C1 segment of cervical spinal cord (tissue), 14 donors: Measurements from ENCODE around the gene ZNF124.
"Not testable (repeated sequence)": the region's sequence is repeated elsewhere in the genome, so short reads cannot be mapped to it uniquely, and the experiment has no call there.

ENCODE experiments used
- DNase-seq, 14 donors: peaks; one replicate each; lab custom pipeline; 2025; lab: John Stamatoyannopoulos, UW

The ZNF124 gene

DNA sequence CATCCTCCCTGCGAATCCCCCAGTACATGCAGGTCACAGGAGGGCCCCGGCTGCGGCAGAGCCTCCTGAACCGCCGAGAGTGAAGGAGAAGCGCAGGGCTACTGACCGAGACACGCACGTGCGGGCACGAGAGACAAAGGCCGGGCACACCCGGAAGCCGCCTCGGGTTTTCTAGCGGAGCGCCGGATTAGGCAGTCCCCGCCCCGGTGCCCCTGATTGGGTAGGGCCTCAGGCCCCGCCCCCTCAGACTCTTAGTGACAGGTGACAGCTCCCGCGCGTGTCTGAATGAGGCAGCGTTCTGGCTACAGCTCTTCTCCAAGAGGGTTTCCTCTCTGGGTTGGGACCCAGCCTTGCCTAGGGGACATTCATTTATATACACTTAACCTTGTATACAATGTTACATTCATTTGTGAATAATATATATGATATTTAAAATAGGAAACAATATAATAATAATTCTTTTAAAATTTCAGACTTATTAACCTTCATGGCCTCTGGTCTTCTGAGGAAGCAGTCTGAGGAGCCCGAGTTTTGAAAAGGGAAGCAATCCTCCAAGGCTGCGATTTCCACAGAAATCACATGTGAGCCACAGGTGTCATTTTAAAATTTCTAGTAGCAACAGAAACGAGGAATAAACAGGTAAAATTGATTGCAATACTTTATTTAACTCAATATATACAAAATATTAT, at the start of gene ZNF124:
ZNF124 (minus strand) TSS at position 146 of the 689 bp plus-strand sequence; CDS start at position 3, 143 bp downstream.
- DNase-seq: not testable (repeated sequence)

DNA sequence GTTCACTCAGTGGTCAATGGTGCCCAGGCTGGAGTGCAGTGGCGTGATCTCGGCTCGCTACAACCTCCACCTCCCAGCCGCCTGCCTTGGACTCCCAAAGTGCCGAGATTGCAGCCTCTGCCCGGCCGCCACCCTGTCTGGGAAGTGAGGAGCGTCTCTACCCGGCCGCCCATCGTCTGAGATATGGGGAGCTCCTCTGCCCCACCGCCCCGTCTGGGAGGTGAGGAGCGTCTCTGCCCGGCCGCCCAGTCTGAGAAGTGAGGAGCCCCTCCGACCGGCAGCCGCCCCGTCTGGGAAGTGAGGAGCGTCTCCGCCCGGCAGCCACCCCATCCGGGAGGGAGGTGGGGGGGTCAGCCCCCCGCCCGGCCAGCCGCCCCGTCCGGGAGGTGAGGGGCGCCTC, 48.5 kb upstream of the ZNF124 start:
- not testable (repeated sequence) for DNase-seq

GRCh38 chr1:247218121-247218651, 46.4 kb upstream of the ZNF124 start:
- no peak for DNase-seq

GRCh38 chr1:247216261-247216660, 44.4 kb upstream of the ZNF124 start:
- DNase-seq: no peak

- DNase-seq: no peak
Measured at GRCh38 chr1:247212627-247213617, 41.1 kb upstream of the ZNF124 start.

- DNase-seq: no peak
Measured at GRCh38 chr1:247212012-247212411, 40.2 kb upstream of the ZNF124 start.

DNA sequence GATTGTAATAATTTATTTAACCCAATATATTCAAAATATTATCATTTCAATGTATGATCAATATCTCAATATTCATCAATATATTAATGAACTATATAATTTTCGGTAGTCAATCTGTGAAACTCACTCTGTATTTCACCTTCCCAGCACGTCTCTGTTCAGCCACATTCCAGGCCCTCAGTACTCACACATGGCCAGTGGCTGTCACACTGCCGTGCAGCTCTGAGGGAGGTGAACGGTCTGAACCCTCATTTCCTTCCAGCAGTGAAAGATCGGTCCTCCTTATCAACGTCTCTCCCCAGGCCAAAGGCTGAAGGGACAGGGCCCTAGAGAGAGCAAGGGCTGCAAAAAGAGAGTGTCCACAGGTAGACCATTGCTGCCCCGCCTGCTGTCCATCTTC, 39.5 kb upstream of the ZNF124 start:
- no peak for DNase-seq

DNA sequence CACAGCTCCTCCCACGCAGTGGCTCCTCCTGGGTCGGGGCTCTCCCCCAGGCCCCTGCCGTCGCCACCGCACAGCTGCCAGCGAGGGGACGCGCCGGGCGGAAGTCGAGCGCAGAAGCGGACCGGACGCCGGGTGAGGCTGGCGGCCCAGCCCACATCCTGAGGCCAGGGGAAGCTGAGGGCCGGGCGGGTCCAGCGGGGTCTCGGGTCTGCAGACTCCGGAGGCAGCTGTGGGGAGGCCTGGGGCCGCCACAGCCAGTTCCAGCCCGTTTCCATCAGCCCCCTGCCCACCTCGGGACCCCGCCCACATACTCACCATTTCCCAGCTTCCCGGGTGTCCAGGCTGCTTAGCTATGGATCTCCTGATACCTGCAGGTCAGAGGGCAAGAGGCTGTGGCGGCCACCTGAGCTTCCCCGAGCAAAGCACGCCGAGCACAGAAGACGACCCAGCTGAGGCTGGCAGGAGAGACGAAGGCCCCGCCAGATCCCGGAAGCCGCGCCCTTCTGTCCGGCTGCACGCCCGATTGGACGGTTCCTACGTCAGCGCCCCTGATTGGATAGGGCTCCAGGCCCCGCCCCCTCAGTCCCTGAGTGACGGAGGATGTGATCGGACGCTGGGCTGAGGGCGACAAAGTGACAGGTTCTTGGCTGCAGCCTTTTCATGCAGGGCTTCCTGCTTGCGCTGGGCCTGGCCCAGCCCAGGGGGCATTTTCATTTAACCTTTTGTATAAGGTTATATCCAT, 38.7 kb upstream of the ZNF124 start:
- peak; percentile 58 to 96 (median 93) for DNase-seq

DNA sequence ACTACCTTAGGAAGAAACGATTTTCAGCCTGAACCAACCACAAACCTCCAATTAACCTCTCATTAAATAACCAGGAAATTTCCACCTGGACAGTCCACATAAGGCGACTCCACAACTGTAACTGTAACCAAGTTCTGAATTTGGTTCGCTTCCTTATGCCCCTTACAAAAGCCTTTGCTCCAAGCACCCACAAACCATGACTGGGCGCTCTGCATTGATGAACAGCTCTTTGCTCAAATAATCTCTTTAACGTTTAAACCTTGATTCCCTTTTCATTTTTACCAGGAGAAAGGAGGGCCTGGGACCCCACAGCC, 38.2 kb upstream of the ZNF124 start:
- DNase-seq: no peak

GRCh38 chr1:247209396-247209795, 37.6 kb upstream of the ZNF124 start:
- no peak for DNase-seq

DNA sequence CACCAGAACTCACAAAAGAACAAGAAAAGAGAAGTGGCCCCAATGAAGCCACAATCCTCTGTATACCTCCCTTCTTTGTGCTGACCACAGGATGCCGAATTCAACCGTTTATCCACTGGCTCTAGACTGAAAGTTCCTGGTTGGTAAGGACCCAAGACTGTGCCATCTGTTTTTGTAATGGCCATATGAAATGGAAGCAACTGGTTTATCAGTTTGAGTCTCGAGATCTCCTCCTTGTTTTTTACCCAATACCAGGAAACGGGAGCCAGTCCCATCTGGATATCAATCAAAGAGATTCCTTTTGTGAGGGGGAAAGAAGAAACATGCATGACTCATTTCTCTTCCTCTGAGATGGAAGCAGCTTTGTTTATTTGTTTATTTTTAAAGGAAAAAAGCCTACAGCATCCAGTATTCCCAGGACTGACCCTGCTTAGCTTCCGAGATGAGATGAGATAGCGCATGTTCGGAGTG, 32.4 kb upstream of the ZNF124 start:
- no peak for DNase-seq

GRCh38 chr1:247198781-247199180, 27.0 kb upstream of the ZNF124 start:
- DNase-seq: no peak

DNA sequence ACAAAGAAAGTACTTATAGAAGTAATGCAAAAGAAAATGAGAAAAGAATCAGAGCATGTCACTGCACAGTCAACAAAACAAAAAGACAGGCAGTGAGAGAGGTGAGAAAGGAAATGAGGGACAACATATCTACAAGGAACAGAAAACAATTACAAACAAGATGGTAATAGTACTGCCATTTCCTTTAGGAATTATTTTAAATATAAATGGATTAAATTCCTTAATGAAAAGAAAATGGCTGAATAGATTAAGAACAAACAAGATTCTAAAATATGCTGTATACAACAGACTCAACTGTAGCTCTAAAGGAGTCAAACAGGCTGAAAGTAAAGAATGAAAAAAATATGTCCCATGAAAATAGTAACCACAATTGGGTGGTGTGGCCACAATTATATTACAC, 22.1 kb upstream of the ZNF124 start:
- DNase-seq: no peak

DNA sequence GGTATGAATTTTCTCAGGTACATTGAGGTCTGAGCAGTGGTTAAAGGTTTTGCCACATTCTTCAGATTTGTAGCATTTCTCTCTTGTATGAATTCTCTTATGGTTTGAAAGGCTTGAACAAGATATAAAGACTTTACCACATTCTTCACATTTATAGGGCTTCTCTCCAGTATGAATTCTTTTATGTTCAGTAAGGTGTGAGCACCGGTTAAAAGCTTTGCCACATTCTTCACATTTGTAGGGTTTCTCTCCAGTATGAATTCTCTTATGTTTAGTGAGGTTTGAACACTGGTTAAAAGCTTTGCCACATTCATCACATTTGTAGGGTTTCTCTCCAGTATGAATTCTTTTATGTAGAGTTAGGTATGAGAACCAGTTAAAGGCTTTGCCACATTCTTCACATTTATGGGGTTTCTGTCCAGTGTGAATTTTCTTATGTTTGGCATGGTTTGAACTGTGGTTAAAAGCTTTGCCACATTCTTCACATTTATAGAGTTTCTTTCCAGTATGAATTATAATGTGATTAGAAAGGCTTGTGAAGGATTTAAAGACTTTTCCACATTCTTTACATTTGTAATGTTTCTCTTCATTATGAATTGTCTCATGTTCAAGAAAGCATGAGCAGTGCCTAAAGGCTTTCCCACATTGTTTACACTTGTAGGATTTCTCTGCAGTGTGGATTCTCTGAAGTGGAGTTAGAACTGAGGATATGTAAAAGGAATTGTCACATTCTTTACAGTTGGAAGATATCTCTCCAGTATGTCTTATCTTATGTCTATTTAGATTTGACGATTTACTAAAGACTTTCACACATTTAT, 18.4 kb upstream of the ZNF124 start:
- DNase-seq: no peak

DNA sequence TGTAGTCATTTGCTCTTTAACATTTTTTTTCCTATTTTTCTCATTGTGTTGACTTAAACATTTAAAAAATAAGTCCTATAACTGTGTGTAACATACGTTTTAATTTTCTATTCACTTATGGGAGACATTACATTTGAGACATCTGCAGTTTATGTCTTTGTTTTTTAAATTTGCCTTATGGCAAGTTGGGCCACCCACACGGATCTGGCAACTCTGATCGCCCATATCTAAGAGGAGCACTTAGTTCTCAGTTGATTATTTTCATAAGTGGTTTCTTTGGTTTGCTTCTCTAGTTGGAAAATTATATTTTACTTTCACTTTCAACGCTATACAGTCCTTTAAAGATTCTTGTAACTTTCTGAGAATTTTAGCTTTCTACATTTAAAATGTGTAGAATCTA, 13.8 kb upstream of the ZNF124 start:
- DNase-seq: no peak

DNA sequence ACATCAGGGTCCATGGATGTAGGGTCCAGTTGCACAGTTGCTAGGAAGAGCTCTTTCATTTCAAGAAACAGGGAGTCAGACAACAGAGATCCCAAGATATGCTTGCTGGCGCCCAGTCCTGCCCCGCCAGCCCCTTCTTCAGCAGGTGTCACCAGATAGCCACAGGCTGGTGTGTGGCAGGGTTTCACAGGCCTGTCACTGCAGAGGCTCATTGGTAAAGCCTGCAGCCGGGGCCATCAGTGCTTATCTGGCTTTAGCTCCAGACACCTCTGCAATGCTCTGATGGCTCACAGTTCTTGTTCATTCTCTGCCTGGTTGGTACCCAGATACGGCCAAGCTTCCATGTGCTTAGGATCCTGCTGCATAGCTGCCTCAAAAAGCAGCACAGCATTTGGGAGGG, 12.4 kb upstream of the ZNF124 start:
- no peak for DNase-seq

GRCh38 chr1:247182994-247183393, 11.2 kb upstream of the ZNF124 start:
- DNase-seq: no peak

- no peak for DNase-seq
Measured at GRCh38 chr1:247180581-247180980, 8.8 kb upstream of the ZNF124 start.

DNA sequence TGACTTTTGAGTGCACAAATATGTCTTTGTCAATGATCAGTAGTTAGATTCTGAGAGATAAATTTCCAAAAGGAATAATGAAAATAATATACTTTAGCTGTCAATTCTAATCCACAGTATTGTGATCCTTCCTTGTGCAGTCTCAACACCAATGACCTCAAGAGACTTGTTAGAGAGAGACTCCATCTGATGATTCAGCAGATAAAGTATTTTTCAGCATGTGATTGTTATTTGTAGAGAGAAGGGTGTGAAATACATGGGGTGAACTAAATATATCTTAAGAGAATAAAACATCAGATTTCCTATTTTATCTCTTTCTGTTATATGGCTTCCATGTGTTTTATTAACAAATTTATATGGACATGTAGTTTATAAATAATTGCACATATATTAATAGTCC, 5.9 kb upstream of the ZNF124 start:
- DNase-seq: no peak

- no peak for DNase-seq
Measured at GRCh38 chr1:247175458-247175857, 3.6 kb upstream of the ZNF124 start.

- no peak for DNase-seq
Measured at GRCh38 chr1:247173431-247173830, 1.6 kb upstream of the ZNF124 start.
